ENCODE results near the gene TTC38. TPM values are rescaled to one million over a fixed set of nuclear protein-coding genes. Genes with fewer than 3 reads are reported as not detected.
"Not testable (repeated sequence)": the region's sequence is repeated elsewhere in the genome, so short reads cannot be mapped to it uniquely, and the experiment has no call there.

The TTC38 gene
- total RNA-seq, 4 donors from 2014 or later: 13.6 to 30.5 (median 19.5) TPM

GRCh38 chr22:46303347-46303965 is 35.6 kb downstream of the TTC38 start:
- Histone ChIP-seq H3K9me3 (no peaks in the 10 kb centered on the region), H3K27me3 (no peaks in the 10 kb centered on the region), H3K36me3 (no peaks in the 10 kb centered on the region), H3K4me1 (peaks cover 0 to 6% (median 0%) of the 10 kb centered on the region in 3 donors), H3K4me3 (no peak overlapping the region), H3K27ac (no peak overlapping the region)
- WGBS, 2 donors: 75 to 80% methylated on average over 5 to 7 of the region's 7 CpGs
- DNase-seq: no peak
- no peak for TF ChIP-seq POLR2A (IDR thresholded peaks at IDR 0.05)
- no peak for TF ChIP-seq CTCF (IDR thresholded peaks at IDR 0.05)
- intact Hi-C loops (cut with DNase I): no loop called here

GRCh38 chr22:46308283-46308988 is 40.6 kb downstream of the TTC38 start:
- H3K27ac ChIP-seq: no peak overlapping the region
- H3K9me3 ChIP-seq: no peaks in the 10 kb centered on the region
- WGBS, 2 donors: 48 to 67% methylated on average over 15 to 17 of the region's 23 CpGs
- TF ChIP-seq CTCF (IDR thresholded peaks at IDR 0.05) (no peak), POLR2A (IDR thresholded peaks at IDR 0.05) (no peak)
- no peaks in the 10 kb centered on the region for H3K36me3 ChIP-seq
- DNase-seq: no peak
- H3K27me3 ChIP-seq: no peaks in the 10 kb centered on the region
- intact Hi-C loops (cut with DNase I): no loop called here
- H3K4me3 ChIP-seq: no peak overlapping the region
- peaks cover 0 to 10% (median 0%) of the 10 kb centered on the region in 3 donors for H3K4me1 ChIP-seq

- DNase-seq: no peak
- no peaks in the 10 kb centered on the region for H3K27me3 ChIP-seq
- no peak overlapping the region for H3K4me3 ChIP-seq
- TF ChIP-seq CTCF (IDR thresholded peaks at IDR 0.05) (no peak), POLR2A (IDR thresholded peaks at IDR 0.05) (no peak)
- H3K9me3 ChIP-seq: no peaks in the 10 kb centered on the region
- intact Hi-C loops (cut with DNase I): loop anchor here (5.0 kb wide), 2 partner anchors 187 to 317 kb away; no protein-coding TSS in a partner anchor
- WGBS, 2 donors: 94 to 97% methylated on average over 7 to 9 of the region's 15 CpGs
- H3K27ac ChIP-seq: no peak overlapping the region
- peaks cover 0 to 10% (median 0%) of the 10 kb centered on the region in 3 donors for H3K4me1 ChIP-seq
- no peaks in the 10 kb centered on the region for H3K36me3 ChIP-seq
These were observed 41.8 kb downstream of the TTC38 start for GRCh38 chr22:46309526-46310085.

- intact Hi-C loops (cut with DNase I): loop anchor here (5.0 kb wide), 2 partner anchors 190 to 320 kb away; no protein-coding TSS in a partner anchor
- no peaks in the 10 kb centered on the region for H3K36me3 ChIP-seq
- H3K27ac ChIP-seq: no peak overlapping the region
- TF ChIP-seq CTCF (IDR thresholded peaks at IDR 0.05) (no peak), POLR2A (IDR thresholded peaks at IDR 0.05) (no peak)
- H3K4me3 ChIP-seq: no peak overlapping the region
- no peak for DNase-seq
- no peaks in the 10 kb centered on the region for H3K27me3 ChIP-seq
- no peaks in the 10 kb centered on the region for H3K9me3 ChIP-seq
- H3K4me1 ChIP-seq: peaks cover 0 to 10% (median 0%) of the 10 kb centered on the region in 3 donors
- WGBS, 2 donors: 96 to 100% methylated on average over 3 to 6 of the region's 8 CpGs
These were observed 44.2 kb downstream of the TTC38 start for GRCh38 chr22:46312056-46312455.

- WGBS, 2 donors: 100% methylated on average over 1 to 2 of the region's 2 CpGs
- not testable (repeated sequence) for H3K27ac ChIP-seq, H3K9me3 ChIP-seq, H3K27me3 ChIP-seq, H3K36me3 ChIP-seq, DNase-seq, H3K4me3 ChIP-seq
- intact Hi-C loops (cut with DNase I): loop anchor here (5.0 kb wide), 2 partner anchors 191 to 321 kb away; no protein-coding TSS in a partner anchor
- peaks cover 0 to 10% (median 0%) of the 10 kb centered on the region in 3 donors for H3K4me1 ChIP-seq
These were observed 45.0 kb downstream of the TTC38 start for GRCh38 chr22:46312848-46313247.

Measured in esophagus squamous epithelium (tissue), 5 donors.